Adrenal gland (tissue), 12 donors: Measurements from ENCODE around the gene PYGB. TPM values are rescaled to one million over a fixed set of nuclear protein-coding genes. Genes with fewer than 3 reads are reported as not detected.
A peak's percentile ranks its signal among the peaks of the same experiment; 100 is the strongest.

Experiments used
- DNase-seq, 7 donors: peaks; one replicate each; pipeline ENCODE4 v3.0.0-alpha.2; 2019 to 2020
- H3K27ac ChIP-seq, 5 donors: fragments of 200-600 bp; sonication (generic) in 4 of 5; 1 replicate in 3 of 5; 2 replicates in 2 of 5; pipeline versions ENCODE4 v1.5.1 to v1.8.0; 2016 to 2020; ENCODE audit warnings: mild to moderate bottlenecking in 1 of 5
- H3K27me3 ChIP-seq: fragments of 200-600 bp; 2 replicates; pipeline ENCODE4 v1.8.0; 2021
- H3K36me3 ChIP-seq, 2 donors: fragments of 200-600 bp; replicated peaks in 1 of 2; 1 replicate in 1 of 2; 2 replicates in 1 of 2; pipeline versions ENCODE4 v1.5.1 to v1.8.0; 2018 to 2022
- H3K4me1 ChIP-seq, 2 donors: fragments of 200-600 bp; replicated peaks in 1 of 2; 1 replicate in 1 of 2; 2 replicates in 1 of 2; pipeline versions ENCODE4 v1.5.1 to v1.8.0; 2018 to 2021
- H3K4me3 ChIP-seq, 4 donors: fragments of 200-600 bp; sonication (generic) in 3 of 4; one replicate each; pipeline ENCODE4 v1.5.1; 2016 to 2018
- H3K9me3 ChIP-seq, 3 donors: fragments of 200-600 bp; sonication (generic) in 1 of 3; replicated peaks in 1 of 3; 1 replicate in 2 of 3; 2 replicates in 1 of 3; pipeline versions ENCODE4 v1.5.1 to v1.8.0; 2016 to 2021
- POLR2A ChIP-seq, 2 donors: fragments of 450-650 bp; IDR thresholded peaks; one replicate each; pipeline ENCODE4 v1.6.1; 2017; ENCODE audit warnings: antibody characterized with exemption in 2 of 2, mild to moderate bottlenecking in 2 of 2, moderate library complexity in 1 of 2
- WGBS, 4 donors: extraction: QIAGEN DNeasy Blood & Tissue Kit in 2 of 4; methylation state at CpG; one replicate each; pipeline versions ENCODE4 v1.1.5 to v1.1.7; 2013 to 2017; 5-methylcytosine and 5-hydroxymethylcytosine counted together
- intact Hi-C, 2 donors: fragments of 100-400 bp; cut with DNase I; formaldehyde crosslinking; loops; one replicate each; pipeline versions ENCODE4 v1.14.1 to v1.15.0; 2022 to 2023
- polyA plus RNA-seq, 3 donors: library from polyadenylated mRNA; stranded (reverse); fragments of 200-250 nt in 2 of 3; fragments of 350-450 nt in 1 of 3; fragmentation: Illumina TruSeq in 1 of 3; extraction: RNeasy Lipid Tissue Mini Kit (QIAGEN cat#74804) in 1 of 3; gene quantifications; one replicate each; pipeline ENCODE4 v1.2.3, GENCODE V29; 2013 to 2014
- total RNA-seq, 9 donors: library from RNA; depleted of rRNA in 4 of 9; stranded (reverse); fragments of >200 nt in 4 of 9; fragments of 120-200 nt in 1 of 9; fragmentation: NEBNext Ultra II Directional in 1 of 9; extraction: Animal tissue kit (Norgen Biotek cat#: 25700) in 1 of 9; gene quantifications; one replicate each; pipeline versions ENCODE4 v1.1.0 to v1.2.4, GENCODE V29; 2013 to 2023
- TF ChIP-seq, protein P1 (sequence below), 6 experiments: fragments of 450-650 bp in 4 of 6; fragments of 200-600 bp in 2 of 6; sonication (generic) in 1 of 6; IDR thresholded peaks; 1 replicate in 5 of 6; 2 replicates in 1 of 6; pipeline versions ENCODE4 v1.5.1 to v1.8.0; 2016 to 2021; ENCODE audit warnings: antibody characterized with exemption in 6 of 6, mild to moderate bottlenecking in 2 of 6, moderate library complexity in 1 of 6
- donor health status: healthy with polysubstance abuse.
- donor health status: Bipolar disorder and iron deficiency.
- donor health status: DM: yes; HTN: yes; CAD: no.
- donor health status: DM: no; HTN: no; CAD: no.
- donor health status: DM: no; HTN: no; CAD: no.
- donor health status: DM: yes; HTN: yes; CAD: no.

The PYGB gene
- total and polyA plus RNA-seq, 12 donors, result 15.7 to 118 (median 71.4) TPM

DNA sequence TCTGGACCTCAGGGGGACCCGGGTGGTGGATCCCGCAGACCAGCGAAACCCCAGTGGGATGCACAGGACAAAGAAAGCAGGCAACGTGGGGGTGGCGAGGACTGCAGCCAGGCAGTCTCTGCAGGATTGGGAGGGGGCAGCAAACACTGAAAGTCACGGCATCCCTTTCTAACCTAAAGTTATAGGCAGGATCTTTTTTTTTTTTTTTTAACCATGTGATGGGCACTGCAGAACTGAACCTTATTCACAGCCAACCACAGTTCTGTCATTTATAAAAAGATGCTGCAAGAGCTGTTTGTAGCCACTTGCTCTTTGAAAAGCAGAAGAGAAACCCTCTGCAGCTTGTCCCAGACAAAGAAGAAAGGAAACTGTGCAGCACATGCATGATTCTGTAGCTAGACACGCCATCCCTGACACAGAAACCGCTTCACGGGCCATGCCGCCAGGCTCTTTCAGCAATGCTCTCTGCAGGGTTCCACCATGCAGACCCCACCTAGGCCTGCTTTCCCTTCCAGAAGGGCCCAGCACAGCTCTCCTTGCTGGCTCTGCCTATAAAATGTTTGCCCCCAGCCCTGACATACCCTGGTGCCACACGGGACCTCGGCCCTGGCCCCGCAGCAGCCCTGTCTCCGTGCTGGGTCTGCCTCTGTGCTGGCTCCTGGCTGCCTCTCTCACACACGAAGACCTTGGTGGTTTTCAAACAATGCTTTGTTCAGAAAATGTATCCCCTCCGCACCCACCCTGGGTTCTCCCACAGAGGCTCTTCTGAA lies 70.8 kb downstream of the PYGB start:
- DNase-seq, result peak in 4 of 7 donors; percentile 14 to 50 (median 22)
- no peak overlapping the region for H3K4me3 ChIP-seq
- TF ChIP-seq, protein P1, sequence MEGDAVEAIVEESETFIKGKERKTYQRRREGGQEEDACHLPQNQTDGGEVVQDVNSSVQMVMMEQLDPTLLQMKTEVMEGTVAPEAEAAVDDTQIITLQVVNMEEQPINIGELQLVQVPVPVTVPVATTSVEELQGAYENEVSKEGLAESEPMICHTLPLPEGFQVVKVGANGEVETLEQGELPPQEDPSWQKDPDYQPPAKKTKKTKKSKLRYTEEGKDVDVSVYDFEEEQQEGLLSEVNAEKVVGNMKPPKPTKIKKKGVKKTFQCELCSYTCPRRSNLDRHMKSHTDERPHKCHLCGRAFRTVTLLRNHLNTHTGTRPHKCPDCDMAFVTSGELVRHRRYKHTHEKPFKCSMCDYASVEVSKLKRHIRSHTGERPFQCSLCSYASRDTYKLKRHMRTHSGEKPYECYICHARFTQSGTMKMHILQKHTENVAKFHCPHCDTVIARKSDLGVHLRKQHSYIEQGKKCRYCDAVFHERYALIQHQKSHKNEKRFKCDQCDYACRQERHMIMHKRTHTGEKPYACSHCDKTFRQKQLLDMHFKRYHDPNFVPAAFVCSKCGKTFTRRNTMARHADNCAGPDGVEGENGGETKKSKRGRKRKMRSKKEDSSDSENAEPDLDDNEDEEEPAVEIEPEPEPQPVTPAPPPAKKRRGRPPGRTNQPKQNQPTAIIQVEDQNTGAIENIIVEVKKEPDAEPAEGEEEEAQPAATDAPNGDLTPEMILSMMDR (IDR thresholded peaks at IDR 0.05), result no peak
- TF ChIP-seq POLR2A (IDR thresholded peaks at IDR 0.05), result no peak
- intact Hi-C loops, result no loop called here
- H3K36me3 ChIP-seq, result peaks cover 0 to 9% of the 10 kb centered on the region in 2 donors
- no peaks in the 10 kb centered on the region for H3K9me3 ChIP-seq
- H3K27me3 ChIP-seq, result no peaks in the 10 kb centered on the region
- peak overlapping the region in 3 of 5 donors; percentile 24 to 76 (median 63) for H3K27ac ChIP-seq
- peaks cover 4 to 7% of the 10 kb centered on the region in 2 donors for H3K4me1 ChIP-seq
- 79 to 91% (median 83%) methylated on average over 16 of the region's 16 CpGs for WGBS, 4 donors

DNA sequence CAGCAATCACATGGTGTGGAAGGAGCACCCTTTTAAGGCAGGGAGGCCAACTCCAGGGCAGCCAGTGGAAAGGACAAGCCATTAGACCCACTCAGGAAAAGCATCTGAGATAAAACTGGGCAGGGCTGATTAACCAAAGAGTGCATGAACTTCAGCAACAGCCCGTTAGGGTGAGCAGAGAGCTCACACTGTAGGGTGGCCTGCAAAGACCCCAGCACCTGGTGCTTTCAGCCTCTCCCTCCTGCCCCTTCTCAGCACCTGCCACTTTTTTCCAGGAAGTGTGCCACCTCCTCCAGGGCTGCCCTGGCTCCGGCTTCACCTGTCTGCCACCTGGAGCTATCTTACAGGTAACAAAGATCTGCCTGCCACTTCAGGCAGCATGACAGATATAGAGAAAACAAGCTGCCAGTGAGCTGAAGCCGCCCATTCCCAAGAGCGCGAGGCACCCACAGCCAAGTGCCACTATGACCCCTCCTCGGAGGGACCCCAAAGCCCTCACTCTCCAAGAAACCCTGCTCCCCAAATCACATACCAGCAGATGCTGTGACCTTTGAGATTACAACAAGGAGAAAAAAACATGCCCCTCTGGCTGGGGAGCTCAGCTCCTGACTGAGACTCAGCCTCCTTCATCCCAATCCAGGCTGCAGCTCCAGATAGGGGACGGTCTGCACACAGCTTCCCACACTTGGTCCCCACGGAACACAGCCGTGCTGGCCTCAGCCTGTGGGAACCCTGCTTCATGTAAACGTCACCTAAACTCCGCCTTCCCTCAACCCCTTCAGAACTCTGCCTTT lies 71.6 kb downstream of the PYGB start:
- Histone ChIP-seq H3K27me3 (no peaks in the 10 kb centered on the region), H3K4me3 (no peak overlapping the region), H3K27ac (peak overlapping the region in 2 of 5 donors; percentile 63 to 76), H3K4me1 (peaks cover 4 to 7% of the 10 kb centered on the region in 2 donors), H3K9me3 (no peaks in the 10 kb centered on the region), H3K36me3 (peaks cover 0 to 9% of the 10 kb centered on the region in 2 donors)
- intact Hi-C loops, result no loop called here
- TF ChIP-seq, protein P1 (IDR thresholded peaks at IDR 0.05), result no peak
- no peak for TF ChIP-seq POLR2A (IDR thresholded peaks at IDR 0.05)
- peak in 3 of 7 donors; percentile 11 to 41 (median 13) for DNase-seq
- 82 to 92% (median 89%) methylated on average over 11 of the region's 11 CpGs for WGBS, 4 donors

DNA sequence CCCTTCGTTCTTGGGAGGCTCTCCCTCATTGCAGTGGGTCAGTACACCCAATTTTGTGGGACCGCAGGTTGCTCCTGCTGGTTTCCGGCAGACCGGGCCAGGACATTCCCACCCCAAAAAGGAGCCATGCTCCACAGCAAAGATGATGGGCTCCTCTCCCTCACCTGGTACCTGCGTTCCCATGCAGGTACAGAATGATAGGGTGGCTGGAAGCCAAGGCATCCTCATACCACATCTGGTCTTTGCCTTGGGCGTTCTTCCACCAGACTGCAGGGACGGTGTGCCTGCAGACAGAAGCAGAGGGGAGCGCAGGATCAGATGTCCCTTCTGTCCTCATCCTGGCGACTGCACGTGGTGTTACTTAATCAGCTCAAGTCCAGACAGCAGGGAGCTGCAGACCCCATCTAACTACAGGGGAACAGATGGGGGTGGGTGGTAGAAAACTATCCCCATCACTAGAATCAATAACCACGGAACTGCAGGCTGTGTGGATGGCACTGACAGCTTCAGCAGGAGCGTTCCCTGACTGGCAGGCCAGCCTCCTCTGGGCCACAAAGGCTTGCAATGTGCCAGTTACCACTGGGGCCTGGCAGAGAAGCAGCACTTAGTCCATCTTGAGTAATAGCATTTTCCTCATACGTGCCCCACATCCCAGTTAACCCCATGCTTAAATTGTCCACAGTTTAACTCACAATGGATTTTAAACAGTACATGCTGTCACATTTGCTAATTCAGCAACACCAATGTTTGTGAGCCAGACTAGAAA lies 72.3 kb downstream of the PYGB start:
- Histone ChIP-seq H3K27ac (no peak overlapping the region), H3K27me3 (no peaks in the 10 kb centered on the region), H3K36me3 (peaks cover 0 to 9% of the 10 kb centered on the region in 2 donors), H3K4me3 (no peak overlapping the region), H3K9me3 (no peaks in the 10 kb centered on the region), H3K4me1 (peaks cover 4 to 7% of the 10 kb centered on the region in 2 donors)
- intact Hi-C loops, result no loop called here
- DNase-seq, result peak in 3 of 7 donors; percentile 11 to 57 (median 17)
- TF ChIP-seq, protein P1 (IDR thresholded peaks at IDR 0.05), result no peak
- no peak for TF ChIP-seq POLR2A (IDR thresholded peaks at IDR 0.05)
- 84 to 92% (median 88%) methylated on average over 8 to 13 of the region's 13 CpGs for WGBS, 4 donors
